K562 (cell line): ENCODE results near the gene PRPF38A. TPM values are rescaled to one million over a fixed set of nuclear protein-coding genes. Genes with fewer than 3 reads are reported as not detected.
A peak's percentile ranks its signal among the peaks of the same experiment; 100 is the strongest.

Experiments
- CTCFL ChIP-seq: IDR thresholded peaks from 2 replicates; pipeline ENCODE4 v1.6.1; 2011; ENCODE audit warnings: borderline replicate concordance, low read depth, mild to moderate bottlenecking, moderate library complexity, low read length; ENCODE audit not compliant: insufficient read depth, poor library complexity, severe bottlenecking
- DACH1 ChIP-seq: fragments of 450-650 bp; IDR thresholded peaks from 2 replicates; pipeline ENCODE4 v1.6.1; 2018; ENCODE audit not compliant: partially characterized antibody
- E2F5 ChIP-seq: sonication (generic); formaldehyde crosslinking; IDR thresholded peaks from 2 replicates; pipeline ENCODE4 v1.8.0; 2022; ENCODE audit warnings: mild to moderate bottlenecking, missing genetic modification reagents
- ETS1 ChIP-seq: conservative IDR thresholded peaks from 2 replicates; pipeline ENCODE4 v1.6.1; 2011; ENCODE audit warnings: low read depth, mild to moderate bottlenecking, low read length; ENCODE audit not compliant: control insufficient read depth
- FOXJ2 ChIP-seq: fragments of 200-800 bp; sonication (Bioruptor generic); IDR thresholded peaks from 2 replicates; pipeline ENCODE4 v1.6.1; 2016; ENCODE audit warnings: missing genetic modification characterization, missing compliant biosample characterization
- FOXP1 ChIP-seq: sonication (generic); formaldehyde crosslinking; IDR thresholded peaks from 2 replicates; pipeline ENCODE4 v1.8.0; 2022; ENCODE audit warnings: mild to moderate bottlenecking, missing genetic modification reagents
- LARP7 ChIP-seq: fragments of 450-650 bp; IDR thresholded peaks from 2 replicates; pipeline ENCODE4 v1.6.1; 2016
- USF2 ChIP-seq: sonication (generic); formaldehyde crosslinking; IDR thresholded peaks from 2 replicates; pipeline ENCODE4 v1.5.0; 2020; ENCODE audit warnings: missing genetic modification reagents
- WHSC1 ChIP-seq: IDR thresholded peaks from one replicate; pipeline ENCODE4 v1.6.1; 2012; ENCODE audit warnings: low read length, control low read depth, inconsistent platforms
- ZBTB11 ChIP-seq, 3 experiments: fragments of 200-800 bp in 1 of 3; fragments of 250-450 bp in 1 of 3; fragments of 450-650 bp in 1 of 3; sonication (Bioruptor Pico) in 1 of 3; sonication (Bioruptor generic) in 1 of 3; formaldehyde crosslinking in 1 of 3; IDR thresholded peaks; 2 replicates each; pipeline versions ENCODE4 v1.6.1 to v1.8.0; 2016 to 2022; ENCODE audit warnings: mild to moderate bottlenecking in 2 of 3, missing genetic modification characterization in 2 of 3, missing compliant biosample characterization in 1 of 3, moderate library complexity in 1 of 3
- ZBTB33 ChIP-seq: sonication (generic); formaldehyde crosslinking; IDR thresholded peaks from 2 replicates; pipeline ENCODE4 v1.8.1; 2023; ENCODE audit warnings: mild to moderate bottlenecking, missing genetic modification reagents
- ZNF197 ChIP-seq: fragments of 200-800 bp; sonication (Bioruptor generic); IDR thresholded peaks from 2 replicates; pipeline ENCODE4 v1.6.1; 2016; ENCODE audit warnings: low read depth, missing genetic modification characterization, missing compliant biosample characterization
- ZNF23 ChIP-seq: fragments of 250-450 bp; sonication (Bioruptor Pico); IDR thresholded peaks from 2 replicates; pipeline ENCODE4 v1.4.0; 2020; ENCODE audit warnings: mild to moderate bottlenecking
- polyA plus RNA-seq, 8 experiments: library from polyadenylated mRNA; depleted of rRNA in 4 of 8; stranded (reverse) in 5 of 8; unstranded in 3 of 8; fragments of >200 nt; fragmentation: Nextera tagmentation in 2 of 8; fragmentation: Illumina TruSeq in 1 of 8; extraction: Ambion mirVana in 2 of 8; extraction: Trizol in 1 of 8; gene quantifications; 2 replicates each; pipeline versions ENCODE4 v1.2.1 to v1.2.3, GENCODE V29; 2011 to 2014; ENCODE audit warnings: inconsistent platforms in 1 of 8, missing spikeins in 1 of 8
- total RNA-seq, 7 experiments: library from RNA; depleted of rRNA in 6 of 7; stranded (reverse); fragments of >200 nt in 6 of 7; fragmentation: Illumina TruSeq in 2 of 7; extraction: Trizol in 2 of 7; gene quantifications; 2 replicates each; pipeline versions ENCODE4 v1.2.1 to v1.2.3, GENCODE V29; 2011 to 2021; ENCODE audit warnings: low replicate concordance in 1 of 7

Gene PRPF38A
- total and polyA plus RNA-seq, 9 of the 15 experiments (the other 6 are each of a cell fraction or from before 2014, with no cell fraction given): 53.6 to 198 (median 89.2) TPM

GRCh38 chr1:52365746-52366516 lies 38.5 kb upstream of the PRPF38A start, which contains the start of gene CC2D1B (continued):
- TF ChIP-seq E2F5 (peak; percentile 33; the same call in 1 of the 2 replicates), FOXJ2 (tag) (peak; percentile 57; the same call in 1 of the 2 replicates), CTCFL (no peak), ZBTB33 (CRISPR knock-in tag) (peak; percentile 48; the same call in 1 of the 2 replicates), WHSC1 (no peak), USF2 (CRISPR knock-in tag) (peak; percentile 100), ETS1 (peak; percentile 79), ZNF197 (CRISPR knock-in tag) (no peak), DACH1 (peak; percentile 70), ZBTB11 (CRISPR knock-in tag; IDR thresholded peaks at IDR 0.05) (peak in 2 of 3 experiments; percentile 4 to 81; a peak in 2 of 6 replicates), ZNF23 (no peak), FOXP1 (peak; percentile 91), LARP7 (no peak)
